GM15510 (cell line): ENCODE data around the gene UBTF.

Source experiments
- POLR2A ChIP-seq: IDR thresholded peaks from 3 replicates; pipeline ENCODE4 v1.6.1; 2011; ENCODE audit warnings: borderline replicate concordance; ENCODE audit not compliant: insufficient read length; ENCODE audit errors: extremely low read depth

Gene UBTF

DNA sequence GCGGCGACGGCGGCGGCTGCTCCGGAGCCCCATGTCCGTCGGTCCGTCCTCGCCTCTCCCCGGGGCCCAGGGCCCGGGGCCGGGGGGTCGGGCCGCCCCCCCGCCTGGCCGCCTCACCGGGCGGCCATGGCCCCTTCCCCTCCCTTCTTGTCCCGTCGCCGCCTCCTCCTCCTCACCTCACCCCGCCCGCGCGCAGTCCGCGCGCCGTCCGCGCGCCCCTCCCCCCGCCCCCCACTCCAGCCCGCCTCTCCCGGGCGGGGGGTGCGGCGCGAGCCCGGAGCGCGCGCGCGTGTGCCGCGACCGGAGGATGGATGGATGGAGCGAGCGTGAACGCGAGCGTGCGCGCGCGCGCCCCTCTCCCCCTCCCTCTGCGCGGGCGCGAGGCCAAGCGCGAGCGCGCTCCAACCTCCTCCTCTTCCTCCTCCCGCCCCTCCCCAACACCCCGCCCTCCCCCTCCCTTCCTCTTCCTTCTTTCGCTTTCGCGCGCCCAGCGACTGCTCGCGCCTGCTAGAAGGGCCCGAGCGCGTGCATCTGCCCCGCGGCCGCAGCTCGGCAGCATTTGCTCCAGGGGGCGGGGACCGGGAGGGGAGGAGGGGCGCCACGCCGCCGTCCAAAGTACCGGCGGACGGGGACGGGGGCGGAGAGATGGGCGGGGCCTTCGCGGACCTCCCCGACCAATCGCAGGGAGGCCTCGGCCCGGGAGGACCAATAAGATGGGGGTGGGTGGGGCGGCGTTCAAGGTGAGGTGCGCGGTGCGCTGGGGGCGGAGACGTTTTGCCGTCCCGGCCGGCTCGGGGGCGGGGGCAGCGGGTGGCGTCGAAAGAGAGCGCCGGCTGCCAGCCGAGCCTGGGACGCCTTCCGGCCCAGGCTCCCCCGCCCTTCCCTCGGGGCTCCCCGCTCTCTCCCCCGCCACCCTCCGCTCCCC lies 19.7 kb downstream of the UBTF start, which contains the start of gene ATXN7L3:
TSS of gene ATXN7L3 (minus strand) at position 332 of the 925 bp plus-strand sequence. CDS start 1,814 bp downstream, outside the sequence.
- peak; percentile 63 for TF ChIP-seq POLR2A

DNA sequence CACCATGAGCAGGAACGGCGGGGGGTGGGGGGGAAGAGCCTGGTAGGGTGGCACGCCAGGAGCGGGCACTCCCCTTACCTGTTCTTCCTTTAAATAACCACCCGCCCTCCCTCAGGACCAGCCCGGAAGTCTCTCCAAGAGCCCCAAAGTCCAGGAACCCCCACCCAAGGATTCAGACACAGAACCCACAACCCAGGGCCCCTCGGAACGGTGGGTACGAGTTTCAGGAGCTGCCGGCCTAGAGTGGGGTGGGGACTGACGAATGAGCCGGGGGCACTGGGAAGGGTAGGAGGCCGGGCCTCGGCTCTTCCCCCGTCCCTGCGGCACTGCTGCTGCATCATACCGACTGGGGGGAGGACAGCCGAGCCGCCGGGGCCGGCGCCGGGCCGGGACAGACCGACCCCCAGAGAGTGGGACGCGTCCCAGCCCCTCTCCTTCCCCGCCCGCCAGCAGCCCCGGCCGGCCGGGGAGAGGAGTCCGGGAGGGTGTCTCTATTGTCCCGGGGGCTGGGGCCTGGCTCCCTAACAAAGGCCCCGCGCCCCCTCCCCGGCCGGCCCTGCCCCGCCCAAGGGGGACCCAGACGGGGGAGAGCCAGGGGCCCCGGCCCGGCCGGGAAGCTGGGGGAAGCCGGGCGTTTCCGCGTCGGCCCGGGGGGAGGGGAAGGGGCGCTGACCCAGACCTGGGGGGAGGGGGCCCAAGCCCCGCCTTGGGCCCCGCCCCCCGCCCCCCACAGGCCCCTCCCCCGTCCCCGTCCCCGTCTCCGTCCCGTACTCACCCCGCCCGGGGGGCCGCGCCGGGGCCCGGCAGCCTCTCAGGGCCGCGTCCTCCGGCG lies 20.5 kb downstream of the UBTF start:
- no peak for TF ChIP-seq POLR2A

DNA sequence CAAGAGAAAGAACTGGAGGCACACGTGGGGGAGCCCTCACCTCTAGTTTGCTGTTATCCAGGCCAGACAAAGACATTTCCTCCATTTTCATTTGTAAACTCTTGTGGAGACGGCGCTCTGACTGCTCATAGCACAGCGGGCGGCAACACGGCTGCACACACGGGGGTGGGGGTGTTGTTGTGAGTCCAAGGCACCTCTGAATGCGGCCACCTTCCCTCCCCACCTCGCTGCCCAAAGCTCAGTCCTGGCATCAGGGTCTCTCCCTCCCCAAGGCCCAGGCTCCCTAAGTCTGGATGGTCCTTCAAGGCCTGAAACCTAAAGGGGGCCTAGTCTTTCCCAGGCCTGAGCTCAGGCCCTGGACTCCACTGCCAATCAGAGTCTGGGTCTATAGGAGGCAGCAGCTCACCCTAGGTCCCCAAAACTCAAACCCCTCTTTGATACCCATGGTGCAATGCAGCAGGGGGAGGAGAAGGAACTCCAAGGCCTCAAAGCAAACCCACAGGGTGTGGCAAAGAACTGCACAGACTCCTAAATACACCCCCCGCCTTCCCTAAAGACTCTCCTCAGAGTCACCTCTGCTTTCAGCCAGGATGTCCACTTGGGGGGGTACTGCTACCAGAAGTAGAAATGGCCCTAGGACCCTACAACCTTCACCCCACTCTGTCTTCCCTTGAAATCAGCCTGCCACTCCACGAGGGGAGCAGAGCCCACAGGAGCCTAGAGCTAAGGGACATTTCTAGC lies 21.3 kb downstream of the UBTF start:
- TF ChIP-seq POLR2A: peak; percentile 39

DNA sequence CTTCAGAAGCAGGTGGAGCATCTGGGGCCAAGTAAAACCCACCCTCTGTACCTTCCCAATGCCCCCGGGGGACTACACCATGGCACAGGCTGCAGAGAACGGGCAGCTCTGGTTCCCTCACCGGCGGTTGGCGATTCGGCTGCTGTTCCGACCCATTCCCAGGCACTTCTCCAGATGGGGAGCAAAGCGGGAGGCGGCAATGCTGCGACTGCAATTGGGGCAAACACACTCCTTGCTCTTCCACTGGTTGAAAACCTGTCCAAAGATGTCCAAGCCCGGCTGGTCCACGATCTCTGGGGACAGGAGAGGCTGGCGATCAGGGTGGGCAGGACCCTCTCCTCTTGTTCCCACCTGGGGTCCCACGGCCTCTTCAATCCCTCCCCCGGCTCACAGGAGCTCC lies 22.4 kb downstream of the UBTF start:
- TF ChIP-seq POLR2A: no peak

DNA sequence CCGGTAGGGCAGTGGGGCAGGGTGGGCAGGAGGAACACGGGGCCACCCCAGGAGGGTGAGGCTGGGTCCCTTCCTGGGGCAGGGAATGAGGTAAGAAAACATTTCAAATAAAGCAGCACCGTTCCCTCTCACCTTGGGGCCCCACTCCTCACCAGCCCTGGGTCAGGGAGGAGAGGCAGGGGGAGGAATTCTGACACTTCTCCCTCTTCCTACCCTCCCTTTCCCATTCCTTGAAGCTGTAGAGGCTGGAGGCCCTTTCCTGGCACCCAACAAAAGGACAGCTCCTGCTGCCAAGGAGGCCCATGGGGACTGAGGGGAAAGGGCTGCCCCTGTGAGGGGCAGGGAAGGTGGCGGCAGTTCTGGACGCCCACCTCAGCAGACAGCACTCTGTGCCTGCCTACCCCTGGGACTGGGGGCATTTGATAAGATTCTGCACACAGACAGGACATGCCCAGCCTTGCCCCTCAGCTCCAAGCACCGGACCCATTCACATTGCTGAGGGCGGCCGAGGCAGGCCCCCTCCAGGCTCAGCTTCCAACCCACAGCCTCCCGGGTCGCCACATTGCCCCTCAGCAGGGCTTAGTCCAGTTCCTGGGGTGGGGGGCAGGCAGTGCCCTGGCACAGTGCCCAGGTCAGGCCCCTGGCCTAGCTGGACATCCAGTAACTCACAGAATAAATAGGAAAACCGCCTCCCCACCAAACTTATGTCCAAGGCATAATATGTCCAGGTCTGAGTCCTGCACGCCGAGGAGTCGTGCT lies 26.0 kb downstream of the UBTF start:
- TF ChIP-seq POLR2A: no peak

DNA sequence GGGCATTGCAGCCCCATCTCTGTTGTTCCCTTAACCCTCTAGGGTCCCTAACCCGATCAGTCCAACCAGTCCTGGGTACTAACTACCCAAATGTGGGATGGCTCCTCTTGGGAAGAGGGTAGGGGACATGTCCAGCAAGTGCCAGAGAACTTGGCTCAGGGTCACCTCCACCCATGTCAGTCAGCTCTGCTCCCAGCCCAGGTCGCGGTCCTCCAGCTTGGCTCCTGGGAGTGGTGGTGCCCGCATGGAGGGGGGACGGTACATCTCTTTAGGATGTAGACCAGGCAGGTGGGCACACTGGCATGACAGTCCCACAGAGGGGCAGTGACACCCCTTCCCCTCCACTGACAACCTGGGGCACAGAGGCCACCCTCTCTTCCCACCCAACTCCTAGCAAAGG lies 26.7 kb downstream of the UBTF start:
- no peak for TF ChIP-seq POLR2A

DNA sequence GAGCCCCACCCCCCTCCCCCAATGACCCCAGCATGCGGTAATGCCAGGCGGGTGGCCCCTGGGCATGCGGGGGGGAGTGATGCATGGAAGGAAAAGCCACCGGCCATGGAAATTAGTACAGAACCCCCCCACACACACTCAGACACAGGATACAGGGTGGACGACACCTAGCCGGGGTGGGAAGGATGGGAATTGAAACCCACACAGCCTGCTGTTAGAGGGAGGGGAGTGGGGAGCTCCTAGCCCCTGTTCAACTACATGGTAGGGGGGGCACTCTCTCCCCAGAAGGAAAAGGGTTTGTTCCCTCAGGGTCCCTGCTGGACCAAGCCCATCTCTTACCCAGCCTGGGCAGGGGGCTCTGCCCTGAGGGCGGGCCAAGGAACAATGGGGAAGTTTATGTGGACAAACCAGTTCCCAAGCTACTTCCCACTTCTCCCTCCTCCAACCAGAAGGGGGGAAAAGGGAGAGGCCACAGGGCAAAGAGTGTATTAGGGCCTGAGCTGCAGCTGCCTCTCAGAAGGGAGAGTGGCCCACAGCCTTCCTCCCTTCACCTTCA lies 27.5 kb downstream of the UBTF start:
- TF ChIP-seq POLR2A: peak; percentile 16

DNA sequence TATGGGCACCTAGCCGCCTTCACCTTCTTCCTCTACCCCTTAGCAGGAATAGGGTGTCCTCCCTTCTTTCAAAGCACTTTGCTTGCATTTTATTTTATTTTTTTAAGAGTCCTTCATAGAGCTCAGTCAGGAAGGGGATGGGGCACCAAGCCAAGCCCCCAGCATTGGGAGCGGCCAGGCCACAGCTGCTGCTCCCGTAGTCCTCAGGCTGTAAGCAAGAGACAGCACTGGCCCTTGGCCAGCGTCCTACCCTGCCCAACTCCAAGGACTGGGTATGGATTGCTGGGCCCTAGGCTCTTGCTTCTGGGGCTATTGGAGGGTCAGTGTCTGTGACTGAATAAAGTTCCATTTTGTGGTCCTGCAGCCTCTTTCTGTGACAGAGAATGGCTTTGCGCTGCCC lies 28.1 kb downstream of the UBTF start:
- no peak for TF ChIP-seq POLR2A

DNA sequence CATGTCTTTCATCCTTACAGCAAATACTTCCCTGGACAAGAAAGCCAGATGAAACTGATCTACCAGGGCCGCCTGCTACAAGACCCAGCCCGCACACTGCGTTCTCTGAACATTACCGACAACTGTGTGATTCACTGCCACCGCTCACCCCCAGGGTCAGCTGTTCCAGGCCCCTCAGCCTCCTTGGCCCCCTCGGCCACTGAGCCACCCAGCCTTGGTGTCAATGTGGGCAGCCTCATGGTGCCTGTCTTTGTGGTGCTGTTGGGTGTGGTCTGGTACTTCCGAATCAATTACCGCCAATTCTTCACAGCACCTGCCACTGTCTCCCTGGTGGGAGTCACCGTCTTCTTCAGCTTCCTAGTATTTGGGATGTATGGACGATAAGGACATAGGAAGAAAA lies 29.0 kb downstream of the UBTF start:
- no peak for TF ChIP-seq POLR2A

DNA sequence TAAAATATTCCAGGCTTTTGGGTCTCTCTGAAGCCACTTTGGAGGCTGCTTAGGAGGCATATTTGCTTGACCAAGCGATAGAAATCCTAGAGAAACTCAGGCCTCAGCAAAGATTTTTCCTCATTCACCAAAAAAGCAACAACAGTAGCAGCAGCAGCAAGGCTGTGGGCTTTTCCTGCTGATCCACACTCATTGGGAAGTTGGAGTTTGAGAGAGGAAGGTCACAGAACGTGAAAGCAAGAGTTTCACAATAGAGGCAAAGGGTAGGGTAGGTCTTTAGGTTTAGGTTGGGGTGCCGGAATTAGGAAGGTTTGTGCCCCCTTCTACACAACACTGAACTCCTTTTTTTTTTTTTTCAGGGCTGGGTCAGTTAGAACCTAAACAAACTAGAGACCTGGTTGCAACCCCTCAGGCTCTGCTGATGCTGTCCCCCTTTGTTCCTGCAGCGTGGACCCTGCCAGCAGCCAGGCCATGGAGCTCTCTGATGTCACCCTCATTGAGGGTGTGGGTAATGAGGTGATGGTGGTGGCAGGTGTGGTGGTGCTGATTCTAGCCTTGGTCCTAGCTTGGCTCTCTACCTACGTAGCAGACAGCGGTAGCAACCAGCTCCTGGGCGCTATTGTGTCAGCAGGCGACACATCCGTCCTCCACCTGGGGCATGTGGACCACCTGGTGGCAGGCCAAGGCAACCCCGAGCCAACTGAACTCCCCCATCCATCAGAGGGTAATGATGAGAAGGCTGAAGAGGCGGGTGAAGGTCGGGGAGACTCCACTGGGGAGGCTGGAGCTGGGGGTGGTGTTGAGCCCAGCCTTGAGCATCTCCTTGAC lies 30.7 kb downstream of the UBTF start:
- TF ChIP-seq POLR2A: no peak

DNA sequence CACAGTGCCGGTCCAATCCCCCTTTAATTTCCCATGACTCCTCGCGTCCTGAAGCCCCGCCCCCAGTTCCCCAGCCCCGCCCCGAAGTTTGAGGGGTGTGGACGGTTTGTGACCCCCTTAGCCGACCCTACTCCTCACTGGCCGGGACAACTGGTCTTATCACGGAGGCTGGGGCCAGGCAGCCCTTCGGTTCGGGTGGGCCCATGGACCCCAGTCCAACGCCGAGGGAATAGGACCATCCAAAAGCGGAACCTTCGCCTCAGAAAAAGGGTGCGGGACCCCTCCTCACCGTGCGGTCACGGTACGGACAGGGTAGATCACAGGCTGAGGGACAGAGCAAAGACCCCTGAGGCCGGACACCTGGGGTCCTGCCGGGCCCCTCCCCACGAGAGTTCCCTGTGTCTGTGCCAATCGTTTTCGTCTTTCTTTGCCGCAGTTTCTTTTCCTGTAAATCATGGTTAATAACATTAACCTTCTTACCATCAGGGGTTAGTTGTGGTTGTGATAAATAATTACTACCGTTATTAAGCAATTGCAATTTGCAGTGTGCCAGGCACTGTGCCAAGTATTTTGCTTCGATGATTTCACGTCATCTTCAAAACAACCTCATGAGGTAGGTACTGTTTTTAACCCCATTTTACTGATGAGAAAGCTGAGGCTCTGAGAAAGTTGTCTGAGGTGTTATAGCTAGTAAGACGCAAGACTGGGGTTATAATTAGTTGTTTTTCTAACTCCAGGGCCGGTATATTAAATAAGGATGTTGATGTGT lies 32.2 kb downstream of the UBTF start:
- TF ChIP-seq POLR2A: no peak
